K562 (cell line): ENCODE measurements around the gene FAM204A.

Experiments
- FOXM1 ChIP-seq, 2 experiments: fragments of 450-650 bp in 1 of 2; sonication (generic) in 1 of 2; formaldehyde crosslinking in 1 of 2; IDR thresholded peaks; 2 replicates each; pipeline versions ENCODE4 v1.6.1 to v1.9.0; 2017 to 2022; ENCODE audit warnings: low read depth in 2 of 2, mild to moderate bottlenecking in 2 of 2, missing genetic modification reagents in 1 of 2, moderate library complexity in 1 of 2
- HDAC3 ChIP-seq: fragments of 450-650 bp; IDR thresholded peaks from 2 replicates; pipeline ENCODE4 v1.6.1; 2018; ENCODE audit warnings: borderline replicate concordance, mild to moderate bottlenecking, moderate library complexity; ENCODE audit not compliant: partially characterized antibody
- KAT2B ChIP-seq: IDR thresholded peaks from one replicate; pipeline ENCODE4 v1.6.1; 2012; ENCODE audit warnings: low read depth, mild to moderate bottlenecking, control low read depth, inconsistent platforms, low read length, moderate library complexity
- POLR2A ChIP-seq: fragments of 450-650 bp; conservative IDR thresholded peaks from 2 replicates; pipeline ENCODE4 v1.6.1; 2016
- ZEB2 ChIP-seq: fragments of 450-650 bp; IDR thresholded peaks from 2 replicates; pipeline ENCODE4 v1.6.1; 2016
- TF ChIP-seq, protein P1 (sequence below): fragments of 450-650 bp; IDR thresholded peaks from 2 replicates; pipeline ENCODE4 v1.7.1; 2018; ENCODE audit warnings: mild to moderate bottlenecking, low read depth; ENCODE audit not compliant: partially characterized antibody

DNA sequence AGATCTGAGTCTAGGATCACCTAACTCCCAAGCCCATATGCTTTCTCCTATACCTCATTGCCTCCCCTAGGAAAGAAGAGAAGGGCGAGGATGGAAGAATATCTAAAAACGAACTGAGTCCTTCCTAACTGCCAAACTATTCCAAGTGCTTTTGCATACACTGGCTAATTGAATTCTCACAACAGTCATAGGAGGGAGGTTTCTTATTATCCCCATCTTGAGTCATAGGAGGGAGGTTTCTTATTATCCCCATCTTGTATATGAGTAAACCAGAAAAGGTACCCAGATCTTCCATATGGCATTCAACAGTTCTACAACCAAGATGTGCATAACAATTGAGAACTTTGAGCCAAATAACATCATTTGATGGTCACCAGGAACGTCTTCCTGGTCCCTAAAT lies 13.1 kb upstream of the FAM204A start:
- TF ChIP-seq POLR2A (no peak), ZEB2 (no peak), HDAC3 (no peak), FOXM1 (IDR thresholded peaks at IDR 0.05; ENCODE audit: low read depth) (no peak), FOXM1 (CRISPR knock-in tag; IDR thresholded peaks at IDR 0.05; ENCODE audit: low read depth) (no peak), KAT2B (no peak)
- TF ChIP-seq, protein P1, sequence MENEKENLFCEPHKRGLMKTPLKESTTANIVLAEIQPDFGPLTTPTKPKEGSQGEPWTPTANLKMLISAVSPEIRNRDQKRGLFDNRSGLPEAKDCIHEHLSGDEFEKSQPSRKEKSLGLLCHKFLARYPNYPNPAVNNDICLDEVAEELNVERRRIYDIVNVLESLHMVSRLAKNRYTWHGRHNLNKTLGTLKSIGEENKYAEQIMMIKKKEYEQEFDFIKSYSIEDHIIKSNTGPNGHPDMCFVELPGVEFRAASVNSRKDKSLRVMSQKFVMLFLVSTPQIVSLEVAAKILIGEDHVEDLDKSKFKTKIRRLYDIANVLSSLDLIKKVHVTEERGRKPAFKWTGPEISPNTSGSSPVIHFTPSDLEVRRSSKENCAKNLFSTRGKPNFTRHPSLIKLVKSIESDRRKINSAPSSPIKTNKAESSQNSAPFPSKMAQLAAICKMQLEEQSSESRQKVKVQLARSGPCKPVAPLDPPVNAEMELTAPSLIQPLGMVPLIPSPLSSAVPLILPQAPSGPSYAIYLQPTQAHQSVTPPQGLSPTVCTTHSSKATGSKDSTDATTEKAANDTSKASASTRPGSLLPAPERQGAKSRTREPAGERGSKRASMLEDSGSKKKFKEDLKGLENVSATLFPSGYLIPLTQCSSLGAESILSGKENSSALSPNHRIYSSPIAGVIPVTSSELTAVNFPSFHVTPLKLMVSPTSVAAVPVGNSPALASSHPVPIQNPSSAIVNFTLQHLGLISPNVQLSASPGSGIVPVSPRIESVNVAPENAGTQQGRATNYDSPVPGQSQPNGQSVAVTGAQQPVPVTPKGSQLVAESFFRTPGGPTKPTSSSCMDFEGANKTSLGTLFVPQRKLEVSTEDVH, result no peak
